Effector CD4-positive, alpha-beta T cell (primary cell): Measurements from ENCODE around the gene CNTN5.
"Not testable (repeated sequence)": the region's sequence is repeated elsewhere in the genome, so short reads cannot be mapped to it uniquely, and the experiment has no call there.

Experiments used
- DNase-seq: peaks from one replicate; pipeline ENCODE4 v3.0.0-alpha.2; 2020

The CNTN5 gene

GRCh38 chr11:100247704-100248103, 1227.0 kb downstream of the CNTN5 start:
- no peak for DNase-seq

DNA sequence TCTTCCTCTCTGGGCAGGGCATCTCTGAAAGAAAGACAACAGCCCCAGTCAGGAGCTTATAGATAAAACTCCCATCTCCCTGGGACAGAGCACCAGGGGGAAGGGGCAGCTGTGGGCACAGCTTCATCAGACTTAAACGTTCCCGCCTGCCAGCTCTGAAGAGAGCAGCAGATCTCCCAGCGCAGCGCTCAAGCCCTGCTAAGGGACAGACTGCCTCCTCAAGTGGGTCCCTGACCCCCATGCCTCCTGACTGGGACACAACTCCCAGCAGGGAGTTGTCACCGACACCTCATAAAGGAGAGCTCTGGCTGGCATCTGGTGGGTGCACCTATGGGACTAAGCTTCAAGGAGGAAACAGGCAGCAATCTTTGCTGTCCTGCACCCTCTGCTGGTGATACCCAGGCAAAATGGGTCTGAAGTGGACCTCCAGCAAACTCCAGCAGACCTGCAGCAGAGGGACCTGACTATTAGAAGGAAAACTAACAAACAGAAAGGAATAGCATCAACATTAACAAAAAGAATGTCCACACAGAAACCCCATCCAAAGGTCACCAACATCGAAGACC, 1236.6 kb downstream of the CNTN5 start:
- not testable (repeated sequence) for DNase-seq

- DNase-seq = no peak
Observed at GRCh38 chr11:100269516-100269915, 1248.8 kb downstream of the CNTN5 start.

DNA sequence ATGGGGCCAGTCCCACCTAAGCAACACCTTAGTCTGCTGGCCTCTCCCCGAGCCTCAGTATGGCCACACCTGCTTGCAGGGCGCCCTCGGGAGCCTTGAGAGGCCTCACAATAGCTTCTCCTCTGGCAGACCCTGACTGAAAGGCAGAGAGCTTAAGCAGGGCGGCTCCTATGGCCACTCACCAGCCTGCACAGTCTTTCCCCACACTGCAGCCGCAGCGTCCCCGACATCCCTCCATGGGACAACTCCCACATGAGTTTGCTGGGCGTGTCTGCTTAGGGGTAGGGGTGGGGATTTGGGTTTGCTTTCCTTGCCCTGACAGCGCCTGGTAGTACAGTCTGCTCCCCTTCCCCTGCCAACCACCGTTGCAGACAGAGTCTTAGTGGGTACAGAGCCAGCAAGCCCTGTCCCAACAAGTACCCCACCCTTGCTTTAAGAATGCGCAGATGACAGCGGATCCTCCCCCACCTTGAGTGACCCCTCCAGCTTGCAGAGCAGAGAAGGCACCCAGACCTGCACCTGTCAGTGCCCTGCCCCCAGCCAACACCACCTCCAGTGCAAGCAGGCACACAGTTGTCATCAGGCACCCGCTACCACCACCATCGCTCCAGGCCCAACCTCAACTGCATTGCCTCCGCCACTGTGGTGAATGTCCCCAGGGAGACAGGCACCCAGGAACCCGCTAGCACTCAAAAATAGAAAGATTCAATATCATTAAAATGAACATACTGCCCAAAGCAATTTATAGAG, 1252.5 kb downstream of the CNTN5 start:
- DNase-seq = no peak

- DNase-seq = not testable (repeated sequence)
Observed at GRCh38 chr11:100274466-100274865, 1253.7 kb downstream of the CNTN5 start.

DNA sequence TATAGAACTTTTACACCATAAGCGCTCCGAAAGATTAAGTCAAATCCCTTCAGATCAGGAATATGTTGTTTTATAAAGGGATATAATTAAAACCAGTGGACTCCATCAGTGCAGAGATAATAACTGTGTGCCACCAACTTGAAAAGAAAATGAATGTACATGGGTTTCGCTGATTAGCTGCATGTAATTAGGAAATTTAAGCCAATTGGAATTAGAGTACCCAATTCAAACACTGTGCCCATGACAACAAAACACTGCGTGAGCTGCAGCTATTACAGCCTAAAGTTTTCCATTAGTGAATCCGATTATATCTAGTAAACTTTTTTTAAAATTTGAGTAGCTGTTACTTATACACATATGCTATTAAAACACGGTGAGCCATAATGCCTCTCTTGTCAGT, 1274.0 kb downstream of the CNTN5 start:
- DNase-seq = no peak

GRCh38 chr11:100296051-100296679, 1275.4 kb downstream of the CNTN5 start:
- no peak for DNase-seq

GRCh38 chr11:100297516-100297915, 1276.8 kb downstream of the CNTN5 start:
- DNase-seq = no peak

- DNase-seq = no peak
Observed at GRCh38 chr11:100302824-100303223, 1282.1 kb downstream of the CNTN5 start.

DNA sequence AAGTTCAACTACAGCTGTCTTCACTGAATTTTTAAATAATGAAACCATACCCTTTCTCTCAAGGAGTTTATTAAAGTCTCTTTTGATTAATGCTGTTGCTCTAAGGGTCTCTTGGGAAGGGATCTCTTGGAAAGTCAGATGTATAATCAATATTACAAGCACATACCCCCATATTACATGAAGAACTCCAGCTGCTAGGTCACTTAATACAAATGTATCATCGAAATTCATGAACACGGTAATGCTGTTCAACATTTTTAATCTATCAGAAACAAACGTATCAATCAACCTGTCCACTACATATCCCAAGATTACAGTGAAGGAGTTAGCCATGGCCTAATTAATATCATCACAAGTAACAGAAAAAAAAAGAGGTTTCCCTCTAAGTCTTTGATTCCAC, 1283.1 kb downstream of the CNTN5 start:
- no peak for DNase-seq

- no peak for DNase-seq
Observed at GRCh38 chr11:100308202-100308601, 1287.5 kb downstream of the CNTN5 start.

GRCh38 chr11:100315946-100316345, 1295.2 kb downstream of the CNTN5 start:
- DNase-seq = no peak

- no peak for DNase-seq
Observed at GRCh38 chr11:100316952-100317351, 1296.2 kb downstream of the CNTN5 start.

DNA sequence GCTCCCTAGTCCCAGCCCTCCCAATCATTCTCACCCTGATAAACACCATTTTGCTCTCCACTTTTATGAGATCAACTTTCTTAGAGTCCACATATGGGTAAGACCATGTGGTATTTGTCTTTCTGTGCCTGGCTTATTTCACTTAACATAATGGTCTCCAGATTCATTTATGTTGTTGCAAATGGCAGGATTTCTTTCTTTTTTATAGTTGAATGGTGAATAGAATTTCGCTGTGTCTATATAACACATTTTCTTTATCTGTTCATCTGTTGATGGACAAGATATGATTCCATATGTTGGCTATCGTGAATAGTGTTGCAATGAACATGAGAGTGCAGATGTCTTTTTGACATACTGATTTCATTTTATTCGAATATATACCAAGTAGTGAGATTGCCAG, 1298.9 kb downstream of the CNTN5 start:
- DNase-seq = no peak

DNA sequence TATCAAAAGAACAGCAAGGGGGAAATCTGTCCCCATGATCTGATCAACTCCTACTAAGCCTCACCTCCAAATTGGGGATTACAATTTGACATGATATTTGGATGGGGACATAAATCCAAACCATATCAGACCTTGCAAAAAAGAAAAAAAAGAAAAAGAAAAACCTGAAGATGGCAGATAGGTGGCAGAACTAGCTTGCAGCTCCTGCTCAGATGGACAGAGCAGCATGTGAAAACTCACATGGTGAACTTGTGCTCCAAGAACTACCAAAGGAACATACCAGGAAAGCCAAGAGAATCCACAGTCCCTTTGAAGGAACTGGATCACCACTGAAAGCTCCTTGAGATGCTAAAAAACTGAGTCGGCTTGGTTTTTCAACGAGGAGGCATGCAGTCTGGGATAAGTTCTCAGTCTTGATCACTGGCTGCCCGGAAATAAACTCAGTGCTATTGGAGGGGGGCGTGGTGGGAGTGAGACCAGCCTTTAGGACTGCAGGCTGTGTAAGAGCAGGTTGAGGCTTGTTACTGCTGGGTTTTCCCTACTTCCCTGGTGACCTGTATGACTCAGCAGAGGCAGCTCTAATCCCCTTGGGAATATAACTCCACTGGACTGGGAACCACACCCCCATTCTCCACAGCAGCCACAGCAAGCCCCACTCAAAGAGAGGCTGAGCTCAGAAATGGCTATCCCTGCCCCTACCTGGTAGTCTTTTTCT, 1308.0 kb downstream of the CNTN5 start:
- DNase-seq = no peak

DNA sequence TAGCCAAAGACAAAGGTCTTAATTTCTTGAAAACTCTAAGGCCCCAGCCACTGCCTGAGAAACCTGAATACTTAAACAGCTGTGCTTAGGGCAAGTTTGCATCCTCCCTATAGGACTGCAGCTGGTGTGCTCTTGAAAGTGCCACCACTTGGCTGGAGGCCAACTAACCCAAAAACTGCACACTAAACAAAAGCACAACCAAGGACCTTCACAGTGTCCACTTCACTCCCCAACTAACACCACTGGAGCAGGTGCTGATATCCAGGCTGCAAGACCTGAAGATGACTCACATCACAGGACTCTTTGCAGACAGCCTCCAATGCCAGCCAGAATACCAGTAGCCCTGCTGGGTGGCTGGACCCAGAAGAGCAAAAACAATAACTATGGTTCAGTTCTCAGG, 1308.6 kb downstream of the CNTN5 start:
- no peak for DNase-seq

DNA sequence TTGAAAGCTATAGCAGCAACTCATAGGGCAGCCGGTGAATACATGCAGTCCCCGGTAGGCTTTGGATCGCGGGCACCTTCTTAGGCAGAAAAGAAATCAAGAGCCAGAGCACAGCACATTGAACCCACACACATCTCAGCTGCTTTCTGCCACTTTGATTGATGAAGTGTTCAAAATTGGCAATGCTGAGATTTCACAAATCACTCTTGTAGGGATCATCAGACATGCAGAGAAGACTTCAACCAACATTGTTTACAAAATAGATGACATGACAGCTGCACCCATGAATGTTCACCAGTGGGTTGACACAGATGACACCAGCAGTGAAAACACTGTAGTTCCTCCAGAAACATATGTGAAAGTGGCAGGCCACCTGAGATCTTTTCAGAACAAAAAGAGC, 1316.1 kb downstream of the CNTN5 start:
- no peak for DNase-seq

DNA sequence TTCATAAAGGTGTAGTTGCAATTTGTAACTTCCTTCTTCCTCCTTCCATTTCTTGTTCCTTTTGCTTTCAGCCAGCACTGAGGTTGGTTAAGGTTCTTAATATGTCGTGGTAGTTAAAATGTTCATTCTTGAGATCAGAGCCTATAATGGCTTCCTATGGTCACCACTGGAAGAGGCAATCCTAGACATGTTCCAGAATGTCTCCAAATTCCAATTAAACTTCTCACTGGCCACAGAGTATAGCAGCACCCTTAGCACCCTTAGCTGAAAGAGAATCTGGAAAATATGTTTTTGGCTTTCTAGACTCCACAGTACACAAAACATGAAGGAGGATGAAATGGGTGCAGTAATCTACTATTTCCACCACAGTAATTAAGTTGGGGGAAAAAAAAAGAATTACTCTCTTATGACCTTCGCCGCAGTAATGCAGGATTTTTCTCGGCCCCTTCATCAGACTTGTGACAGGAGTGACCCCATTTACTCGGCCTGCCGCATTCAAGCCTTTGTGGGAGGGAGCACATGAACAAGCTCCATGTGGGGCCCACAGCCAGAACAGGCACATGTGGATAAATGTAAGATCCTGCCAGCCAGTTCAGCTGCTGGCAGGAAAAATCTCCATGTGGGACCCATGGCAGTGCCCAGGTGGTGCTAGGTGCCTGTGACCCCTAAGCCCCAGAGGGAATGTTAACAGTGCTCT, 1317.5 kb downstream of the CNTN5 start:
- no peak for DNase-seq

GRCh38 chr11:100340466-100341319, 1319.9 kb downstream of the CNTN5 start:
- no peak for DNase-seq

DNA sequence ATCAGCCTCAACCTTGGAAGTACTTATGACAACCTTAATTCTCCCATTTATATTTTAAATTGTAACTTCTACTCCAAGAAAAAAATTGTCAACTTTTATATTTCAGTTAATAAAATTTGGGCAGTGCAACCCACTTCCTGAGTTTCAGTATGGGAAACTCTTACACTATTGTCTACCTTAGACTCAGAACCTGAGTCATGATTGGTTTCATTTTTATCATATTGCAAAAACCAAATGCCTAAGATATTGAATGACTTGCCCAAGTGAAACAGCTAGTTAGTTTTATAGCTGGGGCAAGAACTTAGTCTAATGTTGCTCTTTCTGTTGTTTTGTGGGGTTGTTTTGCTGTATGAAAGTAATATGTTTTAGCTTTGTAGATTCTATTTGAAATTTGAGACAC, 1332.3 kb downstream of the CNTN5 start:
- no peak for DNase-seq

DNA sequence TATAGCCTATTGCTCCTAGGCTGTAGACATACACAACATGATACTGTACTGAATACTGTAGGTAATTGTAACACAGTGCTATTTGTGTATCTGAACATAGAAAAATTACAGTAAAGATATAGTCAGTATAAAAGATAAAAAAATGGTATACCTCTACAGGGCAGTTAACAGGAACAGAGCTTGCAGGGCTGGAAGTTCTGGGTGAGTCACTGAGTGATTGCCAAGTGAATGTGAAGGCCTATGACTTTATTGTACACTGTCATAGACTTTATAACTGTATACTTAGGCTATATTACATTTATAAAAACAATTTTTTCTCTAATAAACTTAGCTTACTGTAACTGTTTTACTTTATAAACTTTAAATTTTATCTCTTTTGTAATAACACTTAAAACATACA, 1334.0 kb downstream of the CNTN5 start:
- no peak for DNase-seq

DNA sequence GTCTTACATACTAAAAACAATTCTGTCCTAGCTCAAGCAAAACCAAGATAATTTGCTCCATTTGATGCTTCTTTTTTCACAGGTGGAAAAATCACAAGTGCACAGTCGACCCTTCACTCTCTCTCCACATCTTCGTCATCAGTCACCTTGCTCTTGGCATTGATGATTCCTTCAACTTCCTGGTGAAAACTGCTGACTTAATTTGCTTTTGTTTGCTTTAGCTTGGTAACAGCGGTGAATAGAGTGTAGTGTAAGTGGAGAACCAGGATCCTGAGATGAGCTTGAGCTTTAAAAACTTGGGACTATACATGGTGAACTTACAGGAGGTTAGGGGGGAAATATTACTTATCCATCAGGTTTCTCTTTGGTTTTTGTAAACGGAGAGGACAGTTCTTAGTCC, 1335.3 kb downstream of the CNTN5 start:
- no peak for DNase-seq
